Measurements from ENCODE around the gene CLDN10.
A peak's percentile ranks its signal among the peaks of the same experiment; 100 is the strongest.
"Not testable (repeated sequence)": the region's sequence is repeated elsewhere in the genome, so short reads cannot be mapped to it uniquely, and the experiment has no call there.

CLDN10 gene

GRCh38 chr13:95540888-95541287, 11.6 kb upstream of the CLDN10 start:
- DNase-seq (ENCODE audit: insufficient read length, low spot score) (no peak), FAIRE-seq (no peak)

GRCh38 chr13:95541308-95541707, 11.2 kb upstream of the CLDN10 start:
- no peak for FAIRE-seq

DNA sequence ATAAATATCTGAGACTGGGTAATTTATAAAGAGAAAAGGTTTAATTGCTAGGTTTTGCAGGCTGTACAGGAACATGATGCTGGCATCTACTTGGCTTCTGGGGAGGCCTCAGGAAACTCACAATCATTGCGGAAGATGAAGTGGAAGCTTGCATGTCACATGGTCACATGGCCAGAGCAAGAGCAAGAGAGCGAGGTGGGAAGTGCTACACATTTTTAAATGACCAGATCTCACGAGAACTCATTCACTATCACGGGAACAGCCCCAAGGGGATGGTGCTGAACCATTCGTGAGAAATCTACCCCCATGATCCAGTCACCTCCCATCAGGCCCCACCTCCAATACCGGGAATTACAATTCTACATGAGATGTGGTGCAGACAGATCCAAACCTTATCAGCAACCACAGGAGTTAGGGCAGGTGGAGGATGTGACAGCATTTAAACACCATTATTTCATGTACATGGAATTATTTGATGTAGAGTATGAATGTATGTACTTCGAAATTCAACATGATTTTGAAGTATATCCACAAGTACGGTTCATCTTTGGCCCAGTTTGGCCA, 10.5 kb upstream of the CLDN10 start:
- FAIRE-seq = no peak

More at GRCh38 chr13:95541308-95541707, 11.2 kb upstream of the CLDN10 start:
- DNase-seq (ENCODE audit: insufficient read length, low spot score) = no peak

DNA sequence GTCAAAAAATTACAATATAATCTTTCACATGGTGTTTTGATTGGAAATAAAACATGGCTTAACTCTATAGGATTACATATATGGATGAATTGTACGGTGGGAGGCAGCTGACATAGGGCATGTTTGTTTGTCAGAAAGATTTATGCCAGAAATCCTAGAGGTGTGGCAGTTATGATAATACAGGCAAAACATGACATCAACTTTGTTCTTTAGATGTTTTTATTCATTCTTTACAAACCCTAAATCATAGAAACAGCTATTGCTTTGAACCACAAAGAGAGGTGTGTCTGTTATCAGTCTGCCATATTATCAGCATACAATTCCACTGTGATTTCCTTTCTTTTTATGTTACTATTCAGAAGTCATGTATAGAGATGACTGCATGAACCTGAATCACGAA, 8.2 kb upstream of the CLDN10 start:
- no peak for FAIRE-seq
- no peak for DNase-seq (ENCODE audit: insufficient read length, low spot score)

More for the DNA sequence above, 10.5 kb upstream of the CLDN10 start:
- DNase-seq (ENCODE audit: insufficient read length, low spot score) = no peak

DNA sequence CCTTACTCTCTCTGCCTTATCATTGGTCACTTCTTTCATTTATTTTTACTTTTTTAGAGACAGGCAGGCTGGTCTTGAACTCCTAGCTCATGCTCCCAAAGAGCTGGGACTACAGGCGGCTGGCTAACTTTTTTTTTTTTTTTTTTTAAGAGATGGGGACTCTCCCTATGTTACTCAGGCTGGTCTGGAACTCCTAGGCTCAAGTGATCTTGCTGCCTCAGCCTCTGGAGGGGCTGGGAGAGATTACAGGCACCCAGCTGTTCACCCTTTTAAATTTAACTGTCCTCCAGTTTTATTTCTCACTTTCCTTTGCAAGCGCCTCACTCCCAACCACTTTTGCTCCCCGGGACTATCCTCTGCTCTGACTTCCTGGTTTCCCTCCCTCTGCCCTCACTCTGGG, 5.6 kb upstream of the CLDN10 start:
- DNase-seq (ENCODE audit: insufficient read length, low spot score) (no peak), FAIRE-seq (no peak)

DNA sequence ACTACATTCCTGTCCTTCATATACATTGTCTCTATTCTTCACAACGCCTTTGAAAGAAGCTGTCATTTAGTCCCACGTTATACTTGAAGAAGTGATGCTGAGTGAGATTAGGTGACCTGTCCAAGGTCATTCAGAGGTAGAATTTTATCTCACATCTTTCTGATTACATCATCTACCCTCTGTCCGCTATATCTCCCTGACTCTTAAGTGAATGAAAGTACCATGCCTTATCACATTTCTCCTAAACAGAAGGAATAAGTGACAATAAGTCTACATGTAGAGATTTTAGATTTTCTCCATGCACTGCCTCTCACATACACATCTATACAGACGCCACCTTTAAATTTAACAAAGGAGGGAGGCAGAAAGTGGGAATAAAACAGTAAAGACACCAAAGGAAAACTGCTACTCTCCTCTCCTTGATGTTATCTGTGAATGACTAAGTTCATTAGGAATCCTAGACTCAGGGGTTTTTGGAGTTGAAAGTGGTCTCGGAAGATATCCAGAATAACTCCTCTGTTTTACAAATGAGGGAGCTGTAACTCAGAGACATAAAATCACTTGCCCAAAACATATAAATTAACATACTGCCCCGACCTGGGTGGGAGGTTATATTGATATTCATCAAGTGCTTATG, 4.9 kb upstream of the CLDN10 start:
- DNase-seq (ENCODE audit: insufficient read length, low spot score) = no peak
- FAIRE-seq = no peak

GRCh38 chr13:95552208-95552538, 347 bp upstream of the CLDN10 start:
- DNase-seq (ENCODE audit: insufficient read length, low spot score) (no peak), FAIRE-seq (no peak)

DNA sequence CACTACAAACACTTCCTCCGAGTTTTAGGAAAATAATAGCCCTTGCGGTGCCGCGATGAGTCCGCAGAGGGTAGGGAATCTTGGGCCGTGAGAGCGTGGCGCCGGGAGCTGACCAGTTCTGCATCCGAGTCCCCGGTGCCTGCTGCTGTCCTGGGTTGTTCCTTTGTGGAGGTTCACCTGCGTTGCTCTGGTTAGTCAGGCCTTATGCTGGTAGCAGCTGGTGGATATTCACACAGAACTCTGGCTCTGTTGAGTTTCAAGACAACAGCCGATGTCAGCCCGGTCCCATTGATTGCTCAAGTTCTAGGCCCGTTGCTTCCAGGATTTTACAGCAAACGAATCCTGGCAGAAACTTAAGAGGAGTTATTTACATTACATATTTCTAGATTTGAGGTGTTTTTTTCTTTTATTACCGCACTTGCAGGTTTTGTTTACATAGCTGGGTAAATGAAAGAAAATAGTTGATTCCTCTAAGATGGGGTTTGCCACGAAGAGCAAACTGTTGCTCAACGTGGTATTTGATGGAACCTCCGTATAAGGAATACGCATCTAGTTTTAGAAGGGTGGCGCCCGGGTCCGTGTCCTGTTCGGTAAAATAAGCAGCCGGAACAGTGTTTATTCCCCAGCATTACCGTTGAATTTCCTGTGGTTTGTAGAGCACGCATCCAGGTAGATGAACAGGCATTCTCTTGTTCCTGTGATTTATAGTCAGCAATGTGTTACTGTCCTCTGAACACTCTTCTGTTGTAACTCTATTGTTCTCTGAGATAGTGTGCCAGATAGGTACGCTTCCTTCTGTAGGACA, 1.3 kb downstream of the CLDN10 start:
- FAIRE-seq (peak; percentile 26), DNase-seq (ENCODE audit: insufficient read length, low spot score) (no peak)

DNA sequence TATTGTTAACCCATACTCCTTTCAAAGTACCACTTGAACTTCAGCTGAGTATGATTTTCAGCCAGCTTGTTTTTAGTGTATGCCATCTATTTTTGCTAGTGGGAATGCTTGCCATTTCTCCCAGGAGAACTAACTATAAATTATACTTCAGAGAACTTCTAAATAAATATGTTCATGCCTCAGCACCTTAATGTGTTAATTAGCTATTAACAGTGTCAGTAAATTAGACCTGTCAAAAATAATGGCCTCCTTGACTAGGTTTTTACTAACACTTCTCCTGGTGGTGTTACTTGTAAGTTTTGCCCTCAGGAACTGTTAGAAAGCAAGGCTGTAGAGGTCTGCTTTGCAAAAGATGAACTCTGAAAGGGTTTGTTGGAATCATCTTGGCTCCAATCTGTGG, 4.5 kb downstream of the CLDN10 start:
- FAIRE-seq (no peak), DNase-seq (ENCODE audit: insufficient read length, low spot score) (no peak)

GRCh38 chr13:95559100-95559499, 6.6 kb downstream of the CLDN10 start:
- no peak for DNase-seq (ENCODE audit: insufficient read length, low spot score)
- FAIRE-seq = no peak

GRCh38 chr13:95560387-95560786, 7.9 kb downstream of the CLDN10 start:
- no peak for DNase-seq (ENCODE audit: insufficient read length, low spot score)

GRCh38 chr13:95564091-95564490, 11.6 kb downstream of the CLDN10 start:
- FAIRE-seq = no peak

More at GRCh38 chr13:95560387-95560786, 7.9 kb downstream of the CLDN10 start:
- FAIRE-seq = no peak

GRCh38 chr13:95564733-95565291, 12.3 kb downstream of the CLDN10 start:
- FAIRE-seq = no peak
- DNase-seq (ENCODE audit: insufficient read length, low spot score) = no peak

More at GRCh38 chr13:95564091-95564490, 11.6 kb downstream of the CLDN10 start:
- no peak for DNase-seq (ENCODE audit: insufficient read length, low spot score)

DNA sequence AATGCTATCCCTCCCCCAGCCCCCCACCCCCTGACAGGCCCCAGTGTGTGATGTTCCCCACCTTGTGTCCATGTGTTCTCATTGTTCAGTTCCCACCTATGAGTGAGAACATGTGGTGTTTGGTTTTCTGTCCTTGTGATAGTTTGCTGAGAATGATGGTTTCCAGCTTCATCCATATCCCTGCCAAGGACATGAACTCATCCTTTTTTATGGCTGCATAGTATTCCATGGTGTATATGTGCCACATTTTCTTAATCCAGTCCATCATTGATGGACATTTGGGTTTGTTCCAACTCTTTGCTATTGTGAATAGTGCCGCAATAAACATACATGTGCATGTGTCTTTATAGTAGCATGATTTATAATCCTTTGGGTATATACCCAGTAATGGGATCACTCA, 13.2 kb downstream of the CLDN10 start:
- not testable (repeated sequence) for FAIRE-seq; DNase-seq (ENCODE audit: insufficient read length, low spot score)

DNA sequence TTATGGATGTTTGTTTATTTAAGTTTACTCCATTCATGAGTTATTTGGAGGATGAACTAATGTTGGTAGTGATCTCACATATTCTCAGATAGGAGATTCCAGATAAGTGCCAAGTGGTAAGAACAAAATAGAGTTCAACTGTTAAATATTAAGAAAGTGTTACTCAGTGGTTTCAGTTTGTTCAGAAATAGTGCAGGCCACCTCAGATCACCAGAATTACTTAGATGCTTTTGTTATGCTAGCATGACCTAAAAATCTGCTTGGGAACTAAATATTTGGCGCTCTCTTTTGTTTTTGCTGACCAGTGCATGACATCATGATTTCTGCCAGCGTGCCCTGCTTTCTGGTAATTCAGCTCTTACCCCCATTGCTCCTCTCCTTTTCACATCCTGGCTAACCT, 15.6 kb downstream of the CLDN10 start:
- no peak for DNase-seq (ENCODE audit: insufficient read length, low spot score)
- no peak for FAIRE-seq

- DNase-seq (ENCODE audit: insufficient read length, low spot score) (no peak), FAIRE-seq (no peak)
Observed at GRCh38 chr13:95570016-95570415, 17.5 kb downstream of the CLDN10 start.

- no peak for DNase-seq (ENCODE audit: insufficient read length, low spot score)
- FAIRE-seq = no peak
Observed at GRCh38 chr13:95571941-95572340, 19.4 kb downstream of the CLDN10 start.

DNA sequence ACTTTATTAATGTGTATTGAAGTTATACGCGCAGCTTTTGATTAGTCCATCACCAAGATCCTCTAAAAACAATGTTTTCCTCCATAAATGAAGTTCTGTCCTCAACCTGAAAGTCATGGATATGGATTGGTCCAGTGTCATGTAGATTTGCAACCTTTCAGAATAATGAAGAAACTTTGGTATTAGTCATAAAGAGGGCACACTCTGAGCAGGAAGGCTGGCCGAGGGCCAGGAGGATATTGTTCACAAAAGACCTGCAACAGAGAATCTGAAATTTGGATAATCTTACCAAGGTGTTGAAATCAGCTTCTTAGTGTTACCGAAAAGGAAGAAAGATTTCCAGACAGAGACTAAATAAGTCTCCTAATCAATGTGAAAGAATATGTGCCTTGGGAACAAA, 20.7 kb downstream of the CLDN10 start:
- FAIRE-seq (no peak), DNase-seq (ENCODE audit: insufficient read length, low spot score) (no peak)

- DNase-seq (ENCODE audit: insufficient read length, low spot score) = no peak
- FAIRE-seq = no peak
Observed at GRCh38 chr13:95579303-95579702, 26.8 kb downstream of the CLDN10 start.

DNA sequence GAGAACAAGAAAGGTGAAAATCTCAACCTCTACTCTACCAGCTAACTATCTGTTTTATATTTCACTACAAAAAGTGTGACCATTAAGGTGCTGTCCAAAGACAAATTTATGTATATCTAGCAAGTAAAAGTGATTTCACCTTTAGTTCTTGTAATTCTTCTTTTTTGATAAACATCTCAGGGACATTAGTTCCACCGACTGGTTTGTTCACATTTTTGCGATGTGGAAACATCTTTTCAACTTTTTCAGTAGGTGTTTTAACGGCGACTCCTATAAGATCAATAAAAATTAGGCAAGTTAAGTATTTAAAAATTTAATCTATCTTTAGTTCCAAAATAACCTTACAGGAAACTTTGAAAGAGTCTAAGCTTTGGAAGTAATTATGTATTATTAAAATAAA, 33.3 kb downstream of the CLDN10 start:
- DNase-seq (ENCODE audit: insufficient read length, low spot score) (no peak), FAIRE-seq (no peak)

DNA sequence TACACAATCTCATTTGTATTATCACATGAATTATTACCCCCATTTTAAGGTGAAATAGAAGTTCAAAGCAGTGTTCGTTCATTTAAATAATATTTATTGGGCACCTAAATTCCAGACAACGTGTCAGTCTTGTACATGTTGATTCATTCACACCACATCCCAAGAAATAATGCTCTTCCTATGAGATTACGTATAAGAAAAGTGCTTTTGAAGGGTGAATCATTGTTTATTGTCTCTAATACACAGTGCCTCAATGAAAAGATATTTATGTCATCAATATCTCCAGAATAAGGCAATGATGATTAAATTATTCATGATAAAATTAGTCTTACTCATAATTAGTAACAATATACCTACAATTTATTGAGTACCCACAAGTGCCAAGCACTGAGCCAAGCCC, 35.6 kb downstream of the CLDN10 start:
- FAIRE-seq = no peak
- DNase-seq (ENCODE audit: insufficient read length, low spot score) = no peak

DNA sequence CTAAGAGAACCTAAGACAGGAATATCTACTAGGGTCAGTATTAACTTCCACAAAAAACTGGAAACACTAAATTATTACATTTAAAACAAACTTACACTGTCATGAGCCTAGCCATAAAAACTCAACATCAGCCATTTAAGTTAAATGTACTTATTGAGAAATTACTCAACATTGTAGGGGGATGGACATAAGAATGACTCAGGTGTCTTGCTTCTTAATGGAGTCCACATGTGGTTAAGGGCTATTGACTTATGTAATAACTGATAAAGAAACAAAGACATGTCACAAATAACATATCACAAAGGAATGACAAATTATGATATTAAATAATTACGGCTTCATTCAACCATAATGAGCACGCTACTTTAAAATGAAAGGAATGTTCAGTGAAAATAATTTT, 36.2 kb downstream of the CLDN10 start:
- FAIRE-seq = no peak
- no peak for DNase-seq (ENCODE audit: insufficient read length, low spot score)

All from GM19239 (cell line).